GM19463 (cell line): ENCODE measurements around the gene SORL1.

ENCODE experiments used
- ATAC-seq: cut with Tn5 transposase; IDR thresholded peaks from one replicate; pipeline ENCODE4 v1.9.1; 2021; ENCODE audit warnings: mild to moderate bottlenecking, moderate library complexity; ENCODE audit not compliant: unreplicated experiment

SORL1 gene

GRCh38 chr11:121452609-121453150 is 566 bp downstream of the SORL1 start, which contains the start of gene SORL1-AS1:
Gene SORL1-AS1 (minus strand): TSS chr11:121452967.
- ATAC-seq: peak; percentile 21

GRCh38 chr11:121453589-121454299 is 1.6 kb downstream of the SORL1 start:
- no peak for ATAC-seq

GRCh38 chr11:121455115-121455514 is 3.0 kb downstream of the SORL1 start:
- no peak for ATAC-seq

- no peak for ATAC-seq
Observed at GRCh38 chr11:121456151-121456550, 4.0 kb downstream of the SORL1 start.

- no peak for ATAC-seq
Observed at GRCh38 chr11:121456816-121457431, 4.8 kb downstream of the SORL1 start.

GRCh38 chr11:121458551-121458950 is 6.4 kb downstream of the SORL1 start:
- no peak for ATAC-seq

GRCh38 chr11:121459413-121460017 is 7.4 kb downstream of the SORL1 start:
- ATAC-seq: no peak

GRCh38 chr11:121460941-121461514 is 8.9 kb downstream of the SORL1 start:
- ATAC-seq: no peak

- ATAC-seq: no peak
Observed at GRCh38 chr11:121461843-121462242, 9.7 kb downstream of the SORL1 start.

GRCh38 chr11:121463689-121464335 is 11.7 kb downstream of the SORL1 start:
- ATAC-seq: no peak

- peak; percentile 36 for ATAC-seq
Observed at GRCh38 chr11:121464352-121464946, 12.3 kb downstream of the SORL1 start.

- ATAC-seq: no peak
Observed at GRCh38 chr11:121465709-121466062, 13.6 kb downstream of the SORL1 start.

- ATAC-seq: no peak
Observed at GRCh38 chr11:121466063-121466794, 14.1 kb downstream of the SORL1 start.

- ATAC-seq: no peak
Observed at GRCh38 chr11:121467471-121467870, 15.4 kb downstream of the SORL1 start.

GRCh38 chr11:121467965-121468364 is 15.9 kb downstream of the SORL1 start:
- peak; percentile 64 for ATAC-seq

GRCh38 chr11:121469910-121470309 is 17.8 kb downstream of the SORL1 start:
- ATAC-seq: no peak

- ATAC-seq: no peak
Observed at GRCh38 chr11:121471167-121471566, 19.1 kb downstream of the SORL1 start.

GRCh38 chr11:121472312-121472711 is 20.2 kb downstream of the SORL1 start:
- ATAC-seq: no peak

GRCh38 chr11:121473064-121473777 is 21.1 kb downstream of the SORL1 start:
- no peak for ATAC-seq
